ENCODE measurements around the gene HEXD. TPM values are rescaled to one million over a fixed set of nuclear protein-coding genes. Genes with fewer than 3 reads are reported as not detected.

The HEXD gene
- total RNA-seq = 8.1 and 23.1 TPM in 2 replicates

DNA sequence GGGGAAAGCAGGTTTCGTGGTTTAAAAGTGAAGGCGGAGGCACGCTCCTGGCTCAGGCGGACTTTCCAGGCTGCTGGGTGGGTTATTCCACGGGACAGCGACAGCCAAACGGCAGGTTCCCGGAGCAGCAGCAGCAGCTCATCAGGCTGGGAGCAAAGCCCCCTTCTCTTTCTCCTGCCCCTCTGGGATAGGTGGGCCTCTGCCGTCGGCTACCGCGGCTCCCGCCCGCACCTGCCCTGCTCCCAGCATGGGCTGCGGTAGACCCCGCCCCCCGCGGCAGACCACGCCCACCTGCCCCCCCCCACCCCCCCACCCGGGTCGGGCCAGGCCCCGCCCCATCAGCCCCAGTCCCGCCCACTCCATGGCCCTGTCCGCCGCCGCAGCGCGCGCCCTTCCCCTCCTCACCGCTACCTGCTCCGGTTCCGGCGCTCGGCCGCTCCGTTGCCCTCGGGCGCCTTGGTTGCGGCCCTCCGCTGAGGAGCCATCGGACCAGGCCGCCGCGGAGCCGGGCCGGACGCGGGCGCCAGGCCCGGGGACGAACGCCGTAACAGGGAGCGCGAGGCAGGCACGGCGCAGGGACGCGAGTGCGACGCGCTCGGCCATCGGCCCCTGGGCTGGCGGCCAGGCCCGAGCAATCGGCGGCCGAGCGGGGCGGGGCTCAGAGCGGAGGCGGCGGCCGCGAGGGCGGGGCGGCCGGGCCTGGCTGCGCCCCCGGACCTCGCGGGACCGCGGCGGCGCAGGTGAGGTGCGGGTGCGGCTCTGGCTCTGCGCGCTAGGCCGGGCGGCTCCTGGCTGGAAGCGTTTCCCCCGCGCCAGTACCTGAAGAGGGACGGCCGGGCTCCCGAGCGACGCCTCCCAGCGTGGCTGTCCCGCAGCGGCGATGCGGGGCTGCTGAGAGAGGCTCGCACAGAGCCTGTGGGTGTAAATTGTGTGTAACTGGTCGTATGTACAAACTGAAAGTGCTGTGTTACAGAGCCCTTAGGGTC lies at the start of gene HEXD, which contains the start of gene OGFOD3:
HEXD (plus strand) TSS at position 347 of the 986 bp plus-strand sequence. CDS start 1,453 bp downstream, outside the sequence.
OGFOD3 (minus strand) TSS at position 586 of the 986 bp plus-strand sequence; CDS start at position 485, 101 bp downstream.

DNA sequence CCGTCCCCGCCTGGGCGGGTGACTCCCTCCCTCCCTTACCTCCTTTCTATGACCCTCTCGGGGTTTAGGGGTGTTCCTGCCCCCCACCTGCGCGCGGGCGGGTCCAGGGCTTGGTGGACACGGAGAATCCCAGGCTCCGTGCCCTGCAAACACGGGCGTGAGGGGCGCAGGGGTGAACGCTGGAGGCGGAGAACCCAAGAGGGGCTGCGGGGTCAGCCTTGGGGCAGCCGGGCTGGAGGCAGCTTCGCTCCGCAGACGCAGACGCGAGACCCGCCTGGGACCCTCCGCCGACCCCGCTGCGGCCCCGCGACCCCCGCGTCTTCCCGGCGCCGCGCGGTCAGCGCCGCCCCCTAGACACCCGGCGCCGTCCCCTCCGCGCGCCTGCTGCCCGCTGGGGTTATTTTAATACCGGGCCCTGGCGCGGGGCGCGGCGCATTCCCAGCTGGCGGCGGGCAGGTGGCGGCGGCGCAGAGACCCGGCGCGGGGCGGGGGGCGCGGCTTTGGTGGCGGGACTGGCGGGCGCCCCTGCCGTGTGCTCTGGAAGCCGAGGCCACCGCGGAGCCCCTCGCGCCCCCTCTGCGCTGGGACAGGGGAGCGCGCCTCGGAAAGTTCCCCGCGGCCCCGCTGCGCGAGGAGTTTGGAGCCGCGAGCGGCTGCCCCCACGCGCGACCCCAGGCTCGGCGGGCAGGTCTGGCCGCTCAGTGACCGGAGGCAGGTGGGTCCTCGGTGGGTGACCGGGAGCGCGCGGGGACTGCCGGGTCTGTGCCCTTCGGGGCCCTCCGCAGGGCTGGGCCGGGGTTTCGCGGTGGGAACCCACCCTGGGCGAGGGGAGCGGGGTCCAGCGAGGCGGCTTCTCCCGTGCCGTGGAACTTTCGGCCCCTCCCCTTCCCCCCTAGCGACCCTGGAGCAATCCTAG lies 46.6 kb upstream of the HEXD start, which contains the start of gene UTS2R:
UTS2R (plus strand) TSS at position 433 of the 916 bp plus-strand sequence. CDS start 2,560 bp downstream, outside the sequence.

GRCh38 chr17:82450357-82451106 lies 32.4 kb downstream of the HEXD start, which contains the start of gene CYBC1:
CYBC1 (minus strand) TSS chr17:82450752; CDS start chr17:82449254, 1,498 bp downstream.

GRCh38 chr17:82458179-82458884 lies 40.2 kb downstream of the HEXD start, which contains the start of gene NARF:
NARF (plus strand) TSS chr17:82458741; CDS start chr17:82458804, 63 bp downstream.

Other genes starting within 250 kb of the HEXD start
- gene CCDC57, start 205.5 kb upstream of the HEXD start, total RNA-seq = 8.3 and 19.5 TPM in 2 replicates
- gene SLC16A3, start 189.3 kb upstream of the HEXD start, total RNA-seq = 154 and 199 TPM in 2 replicates
- gene CSNK1D, start 144.6 kb upstream of the HEXD start, total RNA-seq = 56.4 and 73.3 TPM in 2 replicates
- not detected in 2 replicates for gene CD7, start 100.7 kb upstream of the HEXD start, total RNA-seq
- gene SECTM1, start 84.6 kb upstream of the HEXD start, total RNA-seq = 1.5 and 8.2 TPM in 2 replicates
- not detected in 2 replicates for gene TEX19, start 59.1 kb upstream of the HEXD start, total RNA-seq
- not detected in 2 replicates for gene UTS2R, start 46.6 kb upstream of the HEXD start, total RNA-seq
- gene OGFOD3, start 239 bp downstream of the HEXD start, total RNA-seq = 29.8 and 55.0 TPM in 2 replicates
- gene CYBC1, start 32.4 kb downstream of the HEXD start, total RNA-seq = 67.8 and 114 TPM in 2 replicates
- gene NARF, start 40.4 kb downstream of the HEXD start, total RNA-seq = 30.5 and 34.0 TPM in 2 replicates
- 44.2 and 48.2 TPM in 2 replicates for gene FOXK2, start 101.4 kb downstream of the HEXD start, total RNA-seq
- gene WDR45B, start 230.1 kb downstream of the HEXD start, total RNA-seq = 71.7 and 72.5 TPM in 2 replicates

All from mesangial cell (primary cell).